Astrocyte of the cerebellum (primary cell): Measurements from ENCODE around the gene DENND10.
A peak's percentile ranks its signal among the peaks of the same experiment; 100 is the strongest.
"Not testable (repeated sequence)": the region's sequence is repeated elsewhere in the genome, so short reads cannot be mapped to it uniquely, and the experiment has no call there.

Experiments used
- DNase-seq: peaks from one replicate; pipeline ENCODE4 v3.0.0-alpha.2; 2011; ENCODE audit warnings: low read depth
- H3K4me3 ChIP-seq: 2 replicates; pipeline ENCODE4 v1.5.1; 2011; ENCODE audit warnings: mild to moderate bottlenecking, low read depth, low read length, moderate library complexity
- in situ Hi-C: cut with HindIII; loops from 2 replicates; pipeline ENCODE4 v1.10.0; 2017; ENCODE audit warnings: low sequenced_read_pairs
- TF ChIP-seq, protein P1 (sequence below): IDR thresholded peaks from 2 replicates; pipeline ENCODE4 v1.5.1; 2012; ENCODE audit warnings: low read length, low read depth, moderate library complexity, mild to moderate bottlenecking; ENCODE audit errors: missing control alignments

The DENND10 gene

DNA sequence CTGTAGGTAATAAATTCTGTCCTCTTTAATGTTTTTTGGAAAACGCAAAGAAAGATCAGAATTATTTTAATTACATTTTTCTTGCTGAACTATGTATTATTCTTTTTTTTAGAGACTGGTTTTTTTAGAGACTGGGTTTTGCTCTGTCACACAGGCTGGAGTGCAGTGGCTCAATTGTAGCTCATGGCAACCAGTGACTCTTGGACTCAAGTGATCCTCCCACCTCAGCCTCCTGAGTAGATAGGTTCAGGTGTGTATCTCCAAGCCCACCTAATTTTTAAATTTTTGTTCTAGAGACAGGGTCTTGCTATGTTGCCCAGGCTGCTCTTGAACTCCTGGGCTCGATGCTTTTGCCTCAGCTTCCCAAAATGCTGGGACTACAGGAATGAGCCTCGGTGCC is 5.3 kb upstream of the DENND10 start:
- in situ Hi-C loops = no loop called here
- TF ChIP-seq, protein P1, sequence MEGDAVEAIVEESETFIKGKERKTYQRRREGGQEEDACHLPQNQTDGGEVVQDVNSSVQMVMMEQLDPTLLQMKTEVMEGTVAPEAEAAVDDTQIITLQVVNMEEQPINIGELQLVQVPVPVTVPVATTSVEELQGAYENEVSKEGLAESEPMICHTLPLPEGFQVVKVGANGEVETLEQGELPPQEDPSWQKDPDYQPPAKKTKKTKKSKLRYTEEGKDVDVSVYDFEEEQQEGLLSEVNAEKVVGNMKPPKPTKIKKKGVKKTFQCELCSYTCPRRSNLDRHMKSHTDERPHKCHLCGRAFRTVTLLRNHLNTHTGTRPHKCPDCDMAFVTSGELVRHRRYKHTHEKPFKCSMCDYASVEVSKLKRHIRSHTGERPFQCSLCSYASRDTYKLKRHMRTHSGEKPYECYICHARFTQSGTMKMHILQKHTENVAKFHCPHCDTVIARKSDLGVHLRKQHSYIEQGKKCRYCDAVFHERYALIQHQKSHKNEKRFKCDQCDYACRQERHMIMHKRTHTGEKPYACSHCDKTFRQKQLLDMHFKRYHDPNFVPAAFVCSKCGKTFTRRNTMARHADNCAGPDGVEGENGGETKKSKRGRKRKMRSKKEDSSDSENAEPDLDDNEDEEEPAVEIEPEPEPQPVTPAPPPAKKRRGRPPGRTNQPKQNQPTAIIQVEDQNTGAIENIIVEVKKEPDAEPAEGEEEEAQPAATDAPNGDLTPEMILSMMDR = no peak
- DNase-seq = no peak
- H3K4me3 ChIP-seq = no peak overlapping the region

DNA sequence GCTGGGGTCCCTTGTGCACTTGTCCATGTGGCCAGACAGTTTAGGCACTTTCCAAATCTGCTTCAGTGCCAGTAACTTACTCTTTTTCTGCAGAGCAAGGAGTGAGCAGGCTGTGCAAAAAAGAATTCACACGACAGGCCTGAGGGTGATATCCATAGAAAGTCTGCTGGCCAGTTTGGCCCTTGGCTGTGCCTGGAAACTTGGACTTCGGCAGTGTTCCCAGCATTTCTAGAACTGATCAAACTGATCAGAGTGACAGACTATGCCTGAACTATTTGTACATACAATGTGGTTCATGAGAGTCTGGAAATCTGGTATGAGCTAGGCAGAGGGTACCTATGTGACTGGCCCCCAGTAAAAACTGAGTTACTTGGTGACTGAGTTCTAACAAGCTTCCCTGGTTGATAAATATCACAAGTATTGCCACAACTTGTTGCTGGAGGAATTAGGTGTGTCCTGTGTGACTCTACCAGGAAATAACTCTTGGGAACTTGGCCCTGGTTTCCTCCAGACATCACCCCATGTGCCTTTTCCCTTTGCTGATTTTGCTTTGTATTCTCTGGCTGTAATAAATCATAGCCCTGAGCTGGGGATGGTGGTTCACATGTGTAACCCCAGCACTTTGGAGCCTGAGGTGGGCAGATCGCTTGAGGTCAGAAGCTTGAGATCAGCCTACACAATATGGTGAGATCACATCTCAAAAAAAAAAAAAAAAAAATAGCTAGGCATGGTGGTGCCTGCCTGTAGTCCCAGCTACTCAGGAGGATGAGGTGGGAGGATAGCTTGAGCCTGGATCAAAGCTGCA is 3.3 kb upstream of the DENND10 start:
- no peak overlapping the region for H3K4me3 ChIP-seq
- TF ChIP-seq, protein P1 = no peak
- in situ Hi-C loops = no loop called here
- no peak for DNase-seq

DNA sequence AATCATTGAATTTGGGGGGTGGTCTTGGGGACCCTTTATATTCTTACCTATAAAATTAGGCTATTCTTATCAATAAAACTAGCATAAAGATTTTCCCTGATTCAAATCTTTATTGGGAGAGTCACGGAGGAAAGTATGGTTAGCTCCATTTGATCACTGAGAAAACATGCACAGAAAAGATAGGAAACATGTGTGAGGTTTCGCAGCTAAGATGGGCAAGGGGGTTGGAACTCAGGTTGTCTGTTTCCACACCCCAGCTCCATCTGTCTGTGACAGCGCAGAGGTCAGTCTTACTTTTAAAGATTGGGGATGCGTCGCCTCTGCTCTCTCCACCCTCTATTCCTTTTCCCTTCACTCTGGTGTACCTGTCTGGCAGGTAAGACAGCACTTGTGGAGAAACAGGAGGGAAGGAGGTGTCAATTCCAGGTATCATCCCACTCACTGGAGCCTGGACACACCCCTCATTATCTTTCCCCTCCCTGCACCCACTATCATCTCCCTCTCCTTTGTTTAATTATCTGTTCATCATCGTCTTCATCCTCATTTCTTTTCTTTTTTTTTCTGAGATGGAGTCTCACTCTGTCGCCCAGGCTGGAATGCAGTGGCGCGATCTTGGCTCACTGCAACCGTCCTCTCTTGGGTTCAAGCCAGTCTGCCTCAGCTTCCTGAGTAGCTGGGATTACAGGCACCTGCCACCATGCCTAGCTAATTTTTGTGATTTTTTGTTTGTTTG is 2.4 kb upstream of the DENND10 start:
- DNase-seq = no peak
- H3K4me3 ChIP-seq = no peak overlapping the region
- TF ChIP-seq, protein P1 = no peak
- in situ Hi-C loops = no loop called here

DNA sequence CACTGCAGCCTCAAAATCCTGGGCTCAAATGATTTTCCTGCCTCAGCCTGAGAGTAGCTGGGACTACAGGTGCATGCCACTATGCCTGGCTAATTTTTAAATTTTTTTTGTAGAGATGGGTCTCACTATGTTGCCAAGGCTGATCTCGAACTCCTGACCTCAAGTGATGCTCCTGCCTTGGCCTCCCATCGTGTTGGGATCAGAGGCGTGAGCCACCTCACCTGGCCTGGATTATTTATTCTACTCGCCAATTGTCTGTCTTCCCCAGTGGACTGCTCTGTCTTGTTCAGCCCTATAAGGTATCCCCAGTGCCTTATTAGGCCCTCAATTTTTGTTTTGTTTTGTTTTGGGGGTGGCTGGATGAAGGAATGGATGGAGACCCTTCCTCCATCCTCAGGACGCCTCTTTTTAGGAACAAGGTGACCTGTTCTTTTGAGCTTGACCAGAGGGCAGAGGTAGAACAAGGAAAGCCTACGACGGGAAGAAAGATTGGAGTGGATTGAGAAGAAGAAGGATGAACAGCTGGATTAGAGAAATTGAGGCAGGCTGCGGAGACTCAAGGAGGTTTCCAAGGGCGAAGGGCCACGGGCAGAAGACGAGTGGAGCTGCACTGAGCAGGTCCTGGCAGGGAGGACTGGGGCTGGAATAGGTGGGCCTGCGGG is 541 bp upstream of the DENND10 start:
- in situ Hi-C loops = no loop called here
- DNase-seq = no peak
- TF ChIP-seq, protein P1 = no peak
- no peak overlapping the region for H3K4me3 ChIP-seq

DNA sequence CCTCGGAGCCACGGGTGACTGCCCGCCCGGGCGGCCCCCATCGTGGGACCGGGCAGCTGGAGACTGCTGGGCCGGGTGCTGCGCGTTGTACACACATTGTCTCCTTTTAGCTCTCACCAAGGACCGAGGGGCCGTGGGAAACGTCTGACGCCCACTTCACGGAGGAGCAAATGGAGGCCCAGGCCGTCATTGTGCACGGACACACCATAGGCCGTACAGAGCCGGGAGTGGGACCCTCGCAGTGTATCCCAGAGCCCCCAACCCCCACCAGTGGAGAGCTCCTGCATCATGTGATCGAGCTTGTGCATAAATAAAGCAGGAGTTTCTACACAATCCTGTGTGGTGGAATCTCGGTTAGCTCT is 722 bp downstream of the DENND10 start:
- in situ Hi-C loops = no loop called here
- peak overlapping the region; percentile 71 for H3K4me3 ChIP-seq
- DNase-seq = no peak
- TF ChIP-seq, protein P1 = no peak

DNA sequence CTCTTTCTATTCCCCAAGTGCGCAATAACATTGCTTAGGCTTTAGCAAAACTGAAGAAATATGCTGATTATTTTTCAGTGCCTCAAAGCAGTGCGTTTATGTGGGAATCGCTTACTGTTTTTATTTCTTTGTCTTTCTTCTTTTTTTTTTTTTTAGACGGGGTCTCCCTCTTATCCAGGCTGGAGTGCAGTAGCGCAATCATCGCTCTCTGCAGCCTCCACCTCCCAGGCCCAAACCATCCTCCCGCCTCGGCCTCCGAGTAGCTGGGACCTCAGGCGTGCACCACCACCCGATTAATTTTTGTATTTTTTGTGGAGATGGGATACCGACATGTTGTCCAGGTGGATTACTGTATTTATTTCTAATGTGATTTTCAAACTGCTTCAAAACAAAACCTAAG is 1.2 kb downstream of the DENND10 start:
- peak overlapping the region; percentile 71 for H3K4me3 ChIP-seq
- DNase-seq = no peak
- in situ Hi-C loops = no loop called here
- TF ChIP-seq, protein P1 = no peak

DNA sequence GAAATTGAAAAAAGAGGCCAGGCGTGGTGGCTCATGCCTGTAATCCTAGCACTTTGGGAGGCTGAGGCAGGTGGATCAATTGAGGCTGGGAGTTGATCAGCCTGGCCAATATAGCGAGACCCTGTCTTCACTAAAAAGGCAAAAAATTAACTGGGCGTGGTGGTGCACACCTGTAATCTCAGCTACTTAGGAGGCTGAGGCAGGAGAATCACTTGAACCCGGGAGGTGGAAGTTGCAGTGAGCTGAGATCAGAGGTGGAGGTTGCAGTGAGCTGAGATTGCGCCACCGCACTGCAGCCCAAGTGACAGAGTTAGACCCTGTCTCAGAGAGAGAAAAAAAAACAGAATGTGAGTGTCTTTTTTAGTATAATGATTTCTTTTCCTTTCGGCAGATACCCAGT is 2.0 kb downstream of the DENND10 start:
- in situ Hi-C loops, H3K4me3 ChIP-seq, DNase-seq: not testable (repeated sequence)

DNA sequence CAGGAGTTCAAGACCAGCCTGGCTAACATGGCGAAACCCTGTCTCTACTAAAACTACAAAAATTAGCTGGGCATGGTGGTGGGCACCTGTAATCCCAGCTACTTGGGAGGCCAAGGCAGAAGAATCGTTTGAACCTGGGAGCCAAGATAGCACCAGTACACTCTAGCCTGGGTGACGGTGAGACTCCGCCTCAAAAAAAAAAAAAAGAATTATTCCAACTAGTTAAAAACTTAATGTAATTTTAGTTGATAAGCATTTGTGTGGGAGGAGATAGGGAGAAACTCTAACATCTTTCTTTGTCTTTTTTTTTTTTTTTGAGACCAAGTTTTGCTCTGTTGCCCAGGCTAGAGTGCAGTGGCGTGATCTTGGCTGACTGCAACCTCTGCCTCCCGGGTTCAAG is 3.2 kb downstream of the DENND10 start:
- in situ Hi-C loops, H3K4me3 ChIP-seq, DNase-seq: not testable (repeated sequence)

DNA sequence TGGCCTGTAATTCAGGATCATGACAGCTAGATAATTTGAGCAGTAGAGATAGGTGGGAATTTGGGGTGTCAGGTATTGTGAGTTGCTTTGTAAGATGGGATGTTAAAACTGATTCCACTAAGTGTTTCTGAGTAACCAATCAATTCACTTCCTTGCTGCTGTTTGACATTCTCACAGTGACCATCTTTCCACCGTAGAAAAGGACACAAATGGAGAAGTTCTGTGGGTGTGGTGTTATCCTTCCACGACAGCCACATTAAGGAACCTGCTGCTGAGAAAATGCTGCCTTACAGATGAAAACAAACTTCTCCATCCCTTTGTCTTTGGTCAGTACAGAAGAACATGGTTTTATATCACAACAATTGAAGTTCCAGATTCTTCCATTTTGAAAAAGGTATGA is 3.9 kb downstream of the DENND10 start:
- in situ Hi-C loops, DNase-seq, H3K4me3 ChIP-seq: not testable (repeated sequence)
